GM15510 (cell line): ENCODE data around the gene EMILIN1.

Source experiments
- POLR2A ChIP-seq: IDR thresholded peaks from 3 replicates; pipeline ENCODE4 v1.6.1; 2011; ENCODE audit warnings: borderline replicate concordance; ENCODE audit not compliant: insufficient read length; ENCODE audit errors: extremely low read depth

The EMILIN1 gene

GRCh38 chr2:27134781-27135477 lies 56.5 kb downstream of the EMILIN1 start:
- TF ChIP-seq POLR2A = no peak

DNA sequence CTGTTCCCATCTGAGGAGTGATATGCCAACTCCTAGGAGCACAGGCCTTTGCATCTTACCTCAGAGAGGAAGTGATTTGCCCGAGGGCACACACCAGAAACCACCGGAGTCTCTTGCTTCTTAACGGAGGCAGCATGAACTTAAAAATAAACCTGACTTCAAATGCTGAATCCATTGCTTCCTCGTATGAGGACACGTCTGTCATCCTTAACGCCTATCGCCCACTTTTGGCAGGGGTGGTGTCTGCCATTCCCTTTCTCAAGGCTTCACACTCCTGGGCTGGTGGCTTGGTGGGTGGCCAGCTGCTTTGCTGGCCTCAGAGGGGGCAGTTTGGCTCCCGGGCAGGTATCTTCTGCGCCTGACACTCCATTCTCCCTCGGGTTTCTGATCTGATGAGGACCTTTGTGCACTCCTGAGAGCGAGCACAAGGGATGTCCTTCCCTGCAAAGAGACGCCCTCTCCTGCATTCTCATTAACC lies 57.1 kb downstream of the EMILIN1 start:
- TF ChIP-seq POLR2A = no peak
